ENCODE data around the gene MYMX.
"Not testable (repeated sequence)": the region's sequence is repeated elsewhere in the genome, so short reads cannot be mapped to it uniquely, and the experiment has no call there.

Gene MYMX

GRCh38 chr6:44216677-44217331 lies at the start of gene MYMX:
Gene MYMX (plus strand): TSS chr6:44216926. CDS start chr6:44217472, 546 bp downstream.
- no peak for DNase-seq (ENCODE audit: low read depth in 2 of 2)

- no peak for DNase-seq (ENCODE audit: low read depth in 2 of 2)
These were observed 49.2 kb upstream of the MYMX start for GRCh38 chr6:44167567-44167966.

GRCh38 chr6:44169154-44169553 lies 47.6 kb upstream of the MYMX start:
- DNase-seq (ENCODE audit: low read depth in 2 of 2): no peak

GRCh38 chr6:44169886-44170570 lies 46.7 kb upstream of the MYMX start:
- DNase-seq (ENCODE audit: low read depth in 2 of 2): no peak

GRCh38 chr6:44171899-44172546 lies 44.7 kb upstream of the MYMX start:
- DNase-seq (ENCODE audit: low read depth in 2 of 2): no peak

- peak; percentile 9 to 23 for DNase-seq (ENCODE audit: low read depth in 2 of 2)
These were observed 43.8 kb upstream of the MYMX start for GRCh38 chr6:44172731-44173500.

GRCh38 chr6:44176130-44176761 lies 40.5 kb upstream of the MYMX start:
- DNase-seq (ENCODE audit: low read depth in 2 of 2): no peak

- no peak for DNase-seq (ENCODE audit: low read depth in 2 of 2)
These were observed 39.8 kb upstream of the MYMX start for GRCh38 chr6:44176762-44177509.

- DNase-seq (ENCODE audit: low read depth in 2 of 2): no peak
These were observed 38.9 kb upstream of the MYMX start for GRCh38 chr6:44177691-44178423.

GRCh38 chr6:44178424-44179071 lies 38.2 kb upstream of the MYMX start:
- no peak for DNase-seq (ENCODE audit: low read depth in 2 of 2)

- DNase-seq (ENCODE audit: low read depth in 2 of 2): no peak
These were observed 37.6 kb upstream of the MYMX start for GRCh38 chr6:44179072-44179536.

- DNase-seq (ENCODE audit: low read depth in 2 of 2): no peak
These were observed 37.1 kb upstream of the MYMX start for GRCh38 chr6:44179648-44180047.

- no peak for DNase-seq (ENCODE audit: low read depth in 2 of 2)
These were observed 36.3 kb upstream of the MYMX start for GRCh38 chr6:44180406-44180805.

GRCh38 chr6:44180886-44181285 lies 35.8 kb upstream of the MYMX start:
- DNase-seq (ENCODE audit: low read depth in 2 of 2): no peak

- DNase-seq (ENCODE audit: low read depth in 2 of 2): not testable (repeated sequence)
These were observed 34.9 kb upstream of the MYMX start for GRCh38 chr6:44181784-44182183.

GRCh38 chr6:44182911-44183390 lies 33.8 kb upstream of the MYMX start:
- no peak for DNase-seq (ENCODE audit: low read depth in 2 of 2)

GRCh38 chr6:44183783-44184182 lies 32.9 kb upstream of the MYMX start:
- no peak for DNase-seq (ENCODE audit: low read depth in 2 of 2)

- not testable (repeated sequence) for DNase-seq (ENCODE audit: low read depth in 2 of 2)
These were observed 31.4 kb upstream of the MYMX start for GRCh38 chr6:44185356-44185755.

GRCh38 chr6:44185953-44186634 lies 30.6 kb upstream of the MYMX start:
- no peak for DNase-seq (ENCODE audit: low read depth in 2 of 2)
